Thoracic aorta (tissue), 2 donors: Measurements from ENCODE around the gene UNC13A. TPM values are rescaled to one million over a fixed set of nuclear protein-coding genes. Genes with fewer than 3 reads are reported as not detected.

Experiments used
- ATAC-seq: fragments of 150-250 bp; one replicate; pipeline ENCODE4 v1.8.0; 2017; ENCODE audit warnings: low read depth; ENCODE audit not compliant: insufficient number of reproducible peaks, low FRiP score
- DNase-seq: peaks from one replicate; pipeline ENCODE4 v3.0.0-alpha.2; 2020; ENCODE audit warnings: low spot score
- H3K27ac ChIP-seq, 2 donors: fragments of 200-600 bp; sonication (generic); 1 replicate in 1 of 2; 2 replicates in 1 of 2; pipeline ENCODE4 v1.5.1; 2016; ENCODE audit warnings: mild to moderate bottlenecking in 2 of 2, moderate library complexity in 2 of 2
- H3K27me3 ChIP-seq: fragments of 200-600 bp; sonication (generic); replicated peaks from 2 replicates; pipeline ENCODE4 v1.6.0; 2016; ENCODE audit warnings: mild to moderate bottlenecking; ENCODE audit not compliant: insufficient read depth
- H3K36me3 ChIP-seq: fragments of 200-600 bp; sonication (generic); one replicate; pipeline ENCODE4 v1.5.1; 2016
- H3K4me1 ChIP-seq, 2 donors: fragments of 200-600 bp; sonication (generic); 1 replicate in 1 of 2; 2 replicates in 1 of 2; pipeline versions ENCODE4 v1.5.1 to v1.6.0; 2016; ENCODE audit warnings: low read depth in 2 of 2, mild to moderate bottlenecking in 1 of 2; ENCODE audit not compliant: control insufficient read depth in 1 of 2
- H3K4me3 ChIP-seq: fragments of 200-600 bp; sonication (generic); 2 replicates; pipeline ENCODE4 v1.5.1; 2016; ENCODE audit warnings: mild to moderate bottlenecking
- H3K9me3 ChIP-seq: fragments of 200-600 bp; sonication (generic); 2 replicates; pipeline ENCODE4 v1.5.1; 2016
- CTCF ChIP-seq: fragments of 200-600 bp; sonication (generic); IDR thresholded peaks from one replicate; pipeline ENCODE4 v1.5.1; 2019; ENCODE audit warnings: antibody characterized with exemption
- total RNA-seq, 2 donors: library from RNA; depleted of rRNA; stranded (reverse); fragments of >200 nt; gene quantifications; one replicate each; pipeline versions ENCODE4 v1.1.0 to v1.2.3, GENCODE V29; 2016

The UNC13A gene
- total RNA-seq, 2 donors from 2014 or later: 2.1 to 7.7 TPM

GRCh38 chr19:17581211-17581874, 106.8 kb downstream of the UNC13A start:
- Histone ChIP-seq H3K9me3 (no peaks in the 10 kb centered on the region), H3K36me3 (peaks cover 30% of the 10 kb centered on the region), H3K4me3 (no peak overlapping the region), H3K27me3 (no peaks in the 10 kb centered on the region), H3K4me1 (no peaks in the 10 kb centered on the region), H3K27ac (no peak overlapping the region)
- TF ChIP-seq CTCF: no peak
- no peak for ATAC-seq
- DNase-seq: no peak

GRCh38 chr19:17580470-17581144, 107.5 kb downstream of the UNC13A start:
- DNase-seq (no peak), ATAC-seq (no peak)
- Histone ChIP-seq H3K36me3 (peaks cover 37% of the 10 kb centered on the region), H3K4me1 (no peaks in the 10 kb centered on the region), H3K9me3 (no peaks in the 10 kb centered on the region), H3K4me3 (no peak overlapping the region), H3K27me3 (no peaks in the 10 kb centered on the region), H3K27ac (no peak overlapping the region)
- no peak for TF ChIP-seq CTCF

GRCh38 chr19:17579661-17580244, 108.4 kb downstream of the UNC13A start:
- H3K4me1 ChIP-seq: no peaks in the 10 kb centered on the region
- no peak for ATAC-seq
- H3K27me3 ChIP-seq: no peaks in the 10 kb centered on the region
- peaks cover 41% of the 10 kb centered on the region for H3K36me3 ChIP-seq
- H3K4me3 ChIP-seq: no peak overlapping the region
- no peak for TF ChIP-seq CTCF
- no peak for DNase-seq
- no peak overlapping the region for H3K27ac ChIP-seq
- no peaks in the 10 kb centered on the region for H3K9me3 ChIP-seq

- H3K4me1 ChIP-seq: no peaks in the 10 kb centered on the region
- peaks cover 41% of the 10 kb centered on the region for H3K36me3 ChIP-seq
- no peak for TF ChIP-seq CTCF
- ATAC-seq: peak; percentile 26
- no peaks in the 10 kb centered on the region for H3K9me3 ChIP-seq
- no peaks in the 10 kb centered on the region for H3K27me3 ChIP-seq
- DNase-seq: no peak
- no peak overlapping the region for H3K4me3 ChIP-seq
- no peak overlapping the region for H3K27ac ChIP-seq
These were observed 110.6 kb downstream of the UNC13A start for GRCh38 chr19:17577457-17578097.
